Endothelial cell of umbilical vein (primary cell): ENCODE results near the gene PLIN5. TPM values are rescaled to one million over a fixed set of nuclear protein-coding genes. Genes with fewer than 3 reads are reported as not detected.

Source experiments
- BruUV-seq: library from RNA; stranded (reverse); fragments of 400-500 nt; replicated peaks from 2 replicates; lab custom pipeline; 2021; lab: Mats Ljungman, UMichigan
- CTCF ChIA-PET: fragments of 300-600, 350-600 bp; sonication (Branson Sonifier 250); formaldehyde crosslinking; loops from one replicate; lab custom pipeline; 2021; ENCODE audit warnings: antibody characterized with exemption, inconsistent platforms; lab: Charles Lee
- POLR2A ChIA-PET: fragments of 300-600, 350-600 bp; sonication (Branson Sonifier 250); formaldehyde crosslinking; loops from one replicate; lab custom pipeline; 2021; ENCODE audit warnings: antibody characterized with exemption, inconsistent platforms; lab: Charles Lee
- DNase-seq: peaks from one replicate; pipeline ENCODE4 v3.0.0-alpha.2; 2011; ENCODE audit warnings: low read depth, low spot score
- FAIRE-seq: peaks from 2 replicates; lab custom pipeline; 2011; peaks lifted over from hg19 to GRCh38; lab: Jason Lieb, UNC
- H2AFZ ChIP-seq: 2 replicates; pipeline ENCODE4 v1.6.0; 2012; ENCODE audit warnings: low read depth, low read length, control low read depth, inconsistent platforms
- H3K27ac ChIP-seq: 2 replicates; pipeline ENCODE4 v1.5.1; 2011; ENCODE audit warnings: low read depth, mild to moderate bottlenecking, control low read depth, low read length, moderate library complexity; ENCODE audit not compliant: insufficient read depth
- H3K27me3 ChIP-seq, 2 experiments: 2 replicates each; pipeline versions ENCODE4 v1.6.0 to v1.6.1; 2011; ENCODE audit warnings: low read length in 2 of 2, mixed read lengths in 1 of 2; ENCODE audit not compliant: control insufficient read depth in 2 of 2, insufficient read depth in 2 of 2
- H3K36me3 ChIP-seq, 2 experiments: 2 replicates in 1 of 2; 3 replicates in 1 of 2; pipeline ENCODE4 v1.5.1; 2011; ENCODE audit warnings: low read length in 2 of 2, mild to moderate bottlenecking in 1 of 2, moderate library complexity in 1 of 2; ENCODE audit not compliant: control insufficient read depth in 2 of 2, insufficient read depth in 2 of 2; ENCODE audit errors: extremely low read depth in 1 of 2
- H3K4me1 ChIP-seq: 3 replicates; pipeline ENCODE4 v1.5.1; 2011; ENCODE audit warnings: mild to moderate bottlenecking, low read length; ENCODE audit not compliant: control insufficient read depth, insufficient read depth; ENCODE audit errors: extremely low read depth
- H3K4me2 ChIP-seq: 2 replicates; pipeline ENCODE4 v1.6.1; 2011; ENCODE audit warnings: low read length, control low read depth, mixed read lengths; ENCODE audit not compliant: insufficient read depth
- H3K4me3 ChIP-seq, 3 experiments: fragments of 200-600 bp in 1 of 3; sonication (generic), shearing (Covaris generic) in 1 of 3; replicated peaks in 1 of 3; 2 replicates each; pipeline ENCODE4 v1.5.1; 2011 to 2016; ENCODE audit warnings: control low read depth in 3 of 3, low read length in 3 of 3, mild to moderate bottlenecking in 2 of 3, inconsistent platforms in 1 of 3, low read depth in 1 of 3, moderate library complexity in 1 of 3; ENCODE audit not compliant: insufficient read depth in 1 of 3
- H3K79me2 ChIP-seq: 2 replicates; pipeline ENCODE4 v1.6.0; 2012; ENCODE audit warnings: low read length, inconsistent platforms; ENCODE audit not compliant: control insufficient read depth, insufficient read depth
- H3K9ac ChIP-seq: replicated peaks from 2 replicates; pipeline ENCODE3; 2011; ENCODE audit warnings: low read length, control low read depth; ENCODE audit not compliant: insufficient read depth; ENCODE audit errors: extremely low read depth
- H3K9me1 ChIP-seq: replicated peaks from 3 replicates; pipeline ENCODE4 v1.6.0; 2011; ENCODE audit warnings: mild to moderate bottlenecking, low read length; ENCODE audit not compliant: control insufficient read depth, insufficient read depth; ENCODE audit errors: extremely low read depth
- H3K9me3 ChIP-seq: replicated peaks from 2 replicates; pipeline ENCODE4 v1.5.1; 2012; ENCODE audit warnings: low read length, inconsistent platforms; ENCODE audit not compliant: control insufficient read depth, insufficient read depth
- H4K20me1 ChIP-seq: replicated peaks from 2 replicates; pipeline ENCODE3; 2011; ENCODE audit warnings: mild to moderate bottlenecking, low read length; ENCODE audit not compliant: control insufficient read depth, insufficient read depth; ENCODE audit errors: extremely low read depth
- EZH2 ChIP-seq: IDR thresholded peaks from 2 replicates; pipeline ENCODE4 v1.6.1; 2012; ENCODE audit warnings: borderline replicate concordance, low read depth, mild to moderate bottlenecking, moderate library complexity, low read length, inconsistent platforms; ENCODE audit not compliant: severe bottlenecking
- FOS ChIP-seq: IDR thresholded peaks from 2 replicates; pipeline ENCODE4 v1.6.1; 2011; ENCODE audit warnings: mild to moderate bottlenecking, low read length, moderate library complexity, borderline replicate concordance; ENCODE audit not compliant: insufficient read depth
- GATA2 ChIP-seq: IDR thresholded peaks from 2 replicates; pipeline ENCODE4 v1.7.0; 2011; ENCODE audit warnings: low read depth, mild to moderate bottlenecking, moderate library complexity, mixed read lengths, low read length; ENCODE audit not compliant: insufficient read length, insufficient read depth
- JUN ChIP-seq: IDR thresholded peaks from 2 replicates; pipeline ENCODE4 v1.6.1; 2011; ENCODE audit warnings: borderline replicate concordance, low read depth; ENCODE audit not compliant: insufficient read length, insufficient read depth
- MAX ChIP-seq: IDR thresholded peaks from 2 replicates; pipeline ENCODE4 v1.6.1; 2011; ENCODE audit not compliant: insufficient read depth, insufficient read length
- MYC ChIP-seq: IDR thresholded peaks from one replicate; pipeline ENCODE4 v1.6.1; 2011; ENCODE audit warnings: mild to moderate bottlenecking, low read depth, low read length
- POLR2A ChIP-seq: IDR thresholded peaks from 2 replicates; pipeline ENCODE4 v1.6.1; 2012; ENCODE audit warnings: low read depth, mild to moderate bottlenecking, control low read depth, low read length
- POLR2AphosphoS5 ChIP-seq: IDR thresholded peaks from 2 replicates; pipeline ENCODE4 v1.6.1; 2012; ENCODE audit warnings: low read depth, mild to moderate bottlenecking, control low read depth, low read length, moderate library complexity; ENCODE audit not compliant: insufficient read depth
- dilution Hi-C: fragments of 300-500 bp; cut with MboI; formaldehyde crosslinking; loops from one replicate; pipeline ENCODE4 v1.15.0; 2019; ENCODE audit warnings: low sequenced_read_pairs; ENCODE audit not compliant: extremely low pct_ligation_motif_present
- intact Hi-C: fragments of 100-400 bp; cut with micrococcal nuclease; formaldehyde crosslinking; loops from one replicate; pipeline ENCODE4 v1.10.0; 2022
- polyA plus RNA-seq, 4 experiments: library from polyadenylated mRNA; depleted of rRNA in 3 of 4; stranded (reverse) in 3 of 4; unstranded in 1 of 4; fragments of >200 nt; gene quantifications; 2 replicates each; pipeline versions ENCODE4 v1.2.1 to v1.2.3, GENCODE V29; 2011 to 2012; ENCODE audit warnings: missing spikeins in 1 of 4
- total RNA-seq: library from RNA; stranded (reverse); gene quantifications from 2 replicates; pipeline ENCODE4 v1.2.3, GENCODE V29; 2021

Gene PLIN5
- total and polyA plus RNA-seq, 2 donors (not counting 3 experiments of a cell fraction or from before 2014, with no cell fraction given): 0.17 to 0.24 TPM

GRCh38 chr19:4504891-4505569 lies 30.0 kb downstream of the PLIN5 start:
- no peaks in the 10 kb centered on the region for H4K20me1 ChIP-seq
- DNase-seq (no peak), FAIRE-seq (no peak)
- H3K79me2 ChIP-seq: no peaks in the 10 kb centered on the region
- H3K9me1 ChIP-seq: no peaks in the 10 kb centered on the region
- no peaks in the 10 kb centered on the region for H3K9me3 ChIP-seq
- BruUV-seq: no TSS peak
- peaks cover 10% of the 10 kb centered on the region for H3K4me1 ChIP-seq
- H3K27ac ChIP-seq: no peak overlapping the region
- intact Hi-C loops: no loop called here
- no peak overlapping the region for H3K4me2 ChIP-seq
- no peak overlapping the region for H3K4me3 ChIP-seq
- TF ChIP-seq POLR2A (no peak), MAX (no peak), POLR2AphosphoS5 (no peak), JUN (no peak), EZH2 (no peak), GATA2 (no peak), FOS (no peak), MYC (no peak)
- CTCF ChIA-PET: interaction anchor here (1.9 kb wide), 1 partner anchor 18 kb away, joined by 11 read pairs; no protein-coding TSS in a partner anchor
- H2AFZ ChIP-seq: no peak overlapping the region
- H3K27me3 ChIP-seq: no peaks in the 10 kb centered on the region
- POLR2A ChIA-PET: no interaction called here
- H3K36me3 ChIP-seq: peaks cover 3 to 23% of the 10 kb centered on the region in 2 experiments
- H3K9ac ChIP-seq: no peak overlapping the region
- dilution Hi-C loops: no loop called here
